GM12874 (cell line): ENCODE results near the gene FXN.

Experiments used
- TF ChIP-seq, protein P1 (sequence below): IDR thresholded peaks from 2 replicates; pipeline ENCODE4 v1.5.1; 2011; ENCODE audit warnings: low read depth, mild to moderate bottlenecking, control low read depth, low read length, moderate library complexity; ENCODE audit not compliant: insufficient read depth

Gene FXN

DNA sequence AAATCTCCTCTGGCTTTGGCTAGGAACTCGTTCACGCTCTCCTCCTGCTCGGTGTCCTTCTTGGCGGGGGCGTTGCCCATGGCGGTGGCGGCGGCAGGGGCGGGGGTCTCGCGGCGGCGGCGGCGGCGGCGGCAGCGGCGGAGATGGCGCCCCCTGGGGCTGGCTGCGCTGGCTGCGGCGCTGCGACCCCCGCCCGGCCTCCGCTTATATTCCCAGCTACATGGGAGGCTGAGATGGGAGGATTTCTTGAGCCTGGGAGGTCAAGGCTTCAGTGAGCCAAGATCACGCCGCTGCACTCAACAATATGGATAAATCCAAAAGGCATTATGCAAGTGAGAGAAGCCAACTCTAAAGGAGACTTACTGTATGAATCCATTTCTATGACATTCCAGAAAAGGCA is 21.5 kb upstream of the FXN start, which contains the start of gene PRKACG:
TSS of gene PRKACG (minus strand) at position 101 of the 400 bp plus-strand sequence. CDS start at position 80, 21 bp downstream.
- TF ChIP-seq, protein P1, sequence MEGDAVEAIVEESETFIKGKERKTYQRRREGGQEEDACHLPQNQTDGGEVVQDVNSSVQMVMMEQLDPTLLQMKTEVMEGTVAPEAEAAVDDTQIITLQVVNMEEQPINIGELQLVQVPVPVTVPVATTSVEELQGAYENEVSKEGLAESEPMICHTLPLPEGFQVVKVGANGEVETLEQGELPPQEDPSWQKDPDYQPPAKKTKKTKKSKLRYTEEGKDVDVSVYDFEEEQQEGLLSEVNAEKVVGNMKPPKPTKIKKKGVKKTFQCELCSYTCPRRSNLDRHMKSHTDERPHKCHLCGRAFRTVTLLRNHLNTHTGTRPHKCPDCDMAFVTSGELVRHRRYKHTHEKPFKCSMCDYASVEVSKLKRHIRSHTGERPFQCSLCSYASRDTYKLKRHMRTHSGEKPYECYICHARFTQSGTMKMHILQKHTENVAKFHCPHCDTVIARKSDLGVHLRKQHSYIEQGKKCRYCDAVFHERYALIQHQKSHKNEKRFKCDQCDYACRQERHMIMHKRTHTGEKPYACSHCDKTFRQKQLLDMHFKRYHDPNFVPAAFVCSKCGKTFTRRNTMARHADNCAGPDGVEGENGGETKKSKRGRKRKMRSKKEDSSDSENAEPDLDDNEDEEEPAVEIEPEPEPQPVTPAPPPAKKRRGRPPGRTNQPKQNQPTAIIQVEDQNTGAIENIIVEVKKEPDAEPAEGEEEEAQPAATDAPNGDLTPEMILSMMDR: no peak

DNA sequence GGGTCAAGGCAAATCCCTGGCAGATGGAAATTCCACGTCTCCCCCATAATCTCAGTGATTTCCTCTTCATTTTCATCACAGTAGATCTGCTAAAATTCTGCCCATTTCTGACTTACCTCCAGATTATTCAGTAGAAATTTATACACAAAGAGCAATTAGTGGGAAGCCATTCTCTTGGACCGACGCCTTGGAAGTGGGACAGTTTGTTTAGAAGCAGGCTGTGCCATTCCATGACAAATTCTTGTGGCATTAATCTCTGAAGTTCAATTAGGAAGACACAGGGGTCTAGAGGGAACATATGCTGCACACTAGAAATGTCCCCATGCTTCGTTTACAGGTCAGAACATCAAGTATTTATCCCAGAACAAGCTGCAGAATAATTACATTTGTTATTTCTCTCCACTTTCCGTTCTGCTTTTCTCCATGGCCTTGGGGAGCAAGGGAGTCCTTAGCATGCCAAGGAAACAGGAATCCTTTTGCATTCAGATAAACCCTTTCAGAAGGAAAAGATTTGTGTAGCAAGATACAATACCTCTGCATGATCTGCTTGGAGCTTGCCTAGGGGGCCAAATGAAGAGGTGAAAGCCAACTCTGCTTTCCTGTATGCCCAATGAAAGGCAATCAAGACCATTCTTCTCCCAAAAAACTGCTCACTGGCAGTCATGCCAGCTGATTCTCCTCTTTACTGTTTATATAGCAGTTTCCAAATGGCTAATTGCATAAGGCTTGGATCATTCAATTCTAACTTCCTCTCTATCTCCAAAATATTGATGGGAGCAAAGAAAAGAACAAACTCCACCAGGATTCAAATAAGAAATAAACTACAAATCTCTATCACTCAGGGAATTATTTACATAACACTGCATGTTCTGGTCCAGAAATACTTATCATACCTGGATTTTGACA is 19.1 kb upstream of the FXN start:
- TF ChIP-seq, protein P1: no peak

DNA sequence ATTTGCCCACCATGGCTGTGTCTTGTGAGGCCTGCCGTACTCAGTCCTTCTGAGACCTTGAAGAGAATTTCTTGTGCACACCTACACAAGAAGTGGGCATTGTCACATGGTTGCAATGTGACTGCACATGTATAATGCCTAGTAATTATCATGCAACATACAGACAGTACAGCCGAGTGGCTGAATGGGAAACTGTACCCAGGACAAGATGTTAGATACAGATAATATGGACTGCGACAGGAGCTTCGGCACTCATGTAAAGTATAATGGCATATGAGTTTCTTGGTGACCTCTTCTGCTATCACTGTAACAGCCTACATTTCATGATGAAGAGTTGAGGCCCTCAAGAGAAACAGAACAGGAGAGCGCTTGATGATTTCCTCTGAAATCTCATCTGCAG is 16.8 kb upstream of the FXN start:
- TF ChIP-seq, protein P1: no peak

DNA sequence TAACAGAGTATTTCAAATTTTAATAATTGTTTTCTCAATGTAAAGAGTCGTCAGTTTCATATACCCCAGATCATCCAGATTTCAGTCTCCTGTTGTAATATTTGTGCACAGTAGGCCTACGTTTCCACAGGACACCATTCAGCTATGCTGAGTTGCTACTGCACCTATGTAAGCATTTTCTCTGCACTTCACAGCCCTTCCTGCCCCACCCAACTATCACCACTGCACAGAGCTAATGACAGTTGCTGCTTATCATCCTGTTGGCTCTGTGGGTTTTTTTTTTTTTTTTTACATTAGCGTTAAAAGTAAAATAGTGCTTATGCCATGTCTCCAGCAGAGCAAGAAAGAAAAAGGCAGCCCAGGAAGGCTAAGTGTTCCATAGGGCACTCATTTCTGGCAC is 15.7 kb upstream of the FXN start:
- TF ChIP-seq, protein P1: no peak

DNA sequence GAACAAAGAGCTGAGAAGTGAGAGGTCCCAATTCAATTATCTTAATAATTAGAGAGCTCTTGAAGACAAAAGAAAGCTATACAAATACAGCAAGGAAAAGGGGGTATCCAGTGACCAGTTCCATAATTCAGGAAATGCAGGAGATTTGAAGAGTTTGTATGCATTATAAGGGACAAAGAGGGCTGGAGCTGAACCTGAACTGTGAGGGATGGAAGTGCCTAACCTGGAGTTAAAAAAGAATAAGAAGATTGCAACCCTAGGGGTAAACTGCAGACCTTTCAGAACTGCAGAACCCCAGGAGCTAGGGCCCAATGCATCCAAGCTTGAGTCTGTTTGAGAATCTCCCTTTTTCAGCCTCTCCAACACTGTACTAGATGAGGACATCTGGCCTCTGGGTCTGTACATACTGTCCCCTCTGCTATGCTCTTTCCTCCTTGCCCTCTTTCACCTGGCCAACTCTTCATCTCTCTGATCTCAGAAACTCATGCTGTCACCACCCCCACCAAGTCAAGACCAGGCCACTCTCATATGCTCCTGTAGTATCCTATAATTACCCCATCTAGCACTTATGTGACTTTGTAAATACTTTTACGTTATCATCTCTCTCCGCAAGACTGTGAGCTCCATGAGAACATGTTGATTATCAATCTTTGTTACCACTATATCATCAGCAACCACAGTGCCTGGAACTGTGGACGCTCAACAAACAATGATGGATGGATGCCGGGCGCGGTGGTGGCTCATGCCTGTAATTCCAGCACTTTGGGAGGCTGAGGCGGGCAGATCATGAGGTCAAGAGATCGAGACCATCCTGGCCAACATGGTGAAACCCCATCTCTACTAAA is 15.0 kb upstream of the FXN start:
- TF ChIP-seq, protein P1: no peak

DNA sequence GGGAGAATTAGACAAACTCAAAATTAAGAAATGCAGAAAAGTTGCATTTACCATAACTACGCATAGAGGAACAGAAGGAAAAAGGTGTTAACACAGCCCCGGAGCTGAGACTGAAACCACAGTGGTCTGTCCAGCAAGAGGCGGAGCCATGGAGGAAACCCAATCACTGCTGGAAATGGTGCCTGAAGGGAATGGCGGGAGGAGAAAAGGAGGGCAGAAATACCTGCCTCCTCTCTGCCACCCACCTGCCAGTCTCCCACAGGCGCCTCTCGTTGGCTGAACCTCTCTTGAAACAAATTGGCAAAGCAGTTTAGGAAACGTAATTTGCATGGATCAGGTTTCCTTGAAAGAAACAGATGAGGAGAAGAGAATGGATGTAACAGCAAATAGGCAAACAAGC is 11.9 kb upstream of the FXN start:
- TF ChIP-seq, protein P1: no peak
